Prostate gland (tissue), 2 donors: ENCODE data around the gene PFKP. TPM values are rescaled to one million over a fixed set of nuclear protein-coding genes. Genes with fewer than 3 reads are reported as not detected.

Source experiments
- DNase-seq: peaks from one replicate; pipeline ENCODE4 v3.0.0-alpha.2; 2019; ENCODE audit warnings: low spot score
- H3K27ac ChIP-seq, 2 donors: fragments of 200-600 bp; sonication (generic); 2 replicates each; pipeline ENCODE4 v1.5.1; 2017 to 2019
- H3K27me3 ChIP-seq: fragments of 200-600 bp; sonication (generic); replicated peaks from 2 replicates; pipeline ENCODE4 v1.5.1; 2019; ENCODE audit not compliant: insufficient read depth
- H3K36me3 ChIP-seq, 2 donors: fragments of 200-600 bp; sonication (generic); 1 replicate in 1 of 2; 2 replicates in 1 of 2; pipeline versions ENCODE4 v1.5.1 to v1.8.1; 2017 to 2019
- H3K4me1 ChIP-seq: fragments of 200-600 bp; sonication (generic); replicated peaks from 2 replicates; pipeline ENCODE4 v1.5.1; 2019
- H3K4me3 ChIP-seq, 2 donors: fragments of 200-600 bp; sonication (generic); 2 replicates each; pipeline ENCODE4 v1.5.1; 2017 to 2019
- H3K9me3 ChIP-seq: fragments of 200-600 bp; sonication (generic); 2 replicates; pipeline ENCODE4 v1.5.1; 2017
- POLR2A ChIP-seq: fragments of 450-650 bp; IDR thresholded peaks from one replicate; pipeline ENCODE4 v1.6.1; 2016; ENCODE audit warnings: antibody characterized with exemption, mild to moderate bottlenecking
- POLR2AphosphoS5 ChIP-seq: sonication (generic); formaldehyde crosslinking; IDR thresholded peaks from one replicate; pipeline ENCODE4 v1.6.1; 2017; ENCODE audit warnings: antibody characterized with exemption
- WGBS: methylation state at CpG from one replicate; pipeline ENCODE4 v1.1.5; 2018; 5-methylcytosine and 5-hydroxymethylcytosine counted together
- intact Hi-C: fragments of 100-400 bp; cut with DNase I; formaldehyde crosslinking; loops from one replicate; pipeline ENCODE4 v1.14.2; 2022
- total RNA-seq, 2 donors: library from RNA; depleted of rRNA; stranded (reverse); fragments of >200 nt; gene quantifications; one replicate each; pipeline ENCODE4 v1.1.0, GENCODE V29; 2016
- TF ChIP-seq, protein P1 (sequence below), 4 experiments: fragments of 200-600 bp in 2 of 4; fragments of 450-650 bp in 2 of 4; sonication (generic) in 2 of 4; IDR thresholded peaks; 1 replicate in 3 of 4; 2 replicates in 1 of 4; pipeline ENCODE4 v1.5.1; 2016 to 2019; ENCODE audit warnings: antibody characterized with exemption in 4 of 4, mild to moderate bottlenecking in 2 of 4, moderate library complexity in 2 of 4

PFKP gene
- total RNA-seq, 2 donors from 2014 or later, result 35.1 to 86.9 TPM

GRCh38 chr10:3100093-3100792 is 32.9 kb downstream of the PFKP start:
- intact Hi-C loops, result no loop called here
- no peaks in the 10 kb centered on the region for H3K36me3 ChIP-seq
- H3K9me3 ChIP-seq, result no peaks in the 10 kb centered on the region
- TF ChIP-seq, protein P1, sequence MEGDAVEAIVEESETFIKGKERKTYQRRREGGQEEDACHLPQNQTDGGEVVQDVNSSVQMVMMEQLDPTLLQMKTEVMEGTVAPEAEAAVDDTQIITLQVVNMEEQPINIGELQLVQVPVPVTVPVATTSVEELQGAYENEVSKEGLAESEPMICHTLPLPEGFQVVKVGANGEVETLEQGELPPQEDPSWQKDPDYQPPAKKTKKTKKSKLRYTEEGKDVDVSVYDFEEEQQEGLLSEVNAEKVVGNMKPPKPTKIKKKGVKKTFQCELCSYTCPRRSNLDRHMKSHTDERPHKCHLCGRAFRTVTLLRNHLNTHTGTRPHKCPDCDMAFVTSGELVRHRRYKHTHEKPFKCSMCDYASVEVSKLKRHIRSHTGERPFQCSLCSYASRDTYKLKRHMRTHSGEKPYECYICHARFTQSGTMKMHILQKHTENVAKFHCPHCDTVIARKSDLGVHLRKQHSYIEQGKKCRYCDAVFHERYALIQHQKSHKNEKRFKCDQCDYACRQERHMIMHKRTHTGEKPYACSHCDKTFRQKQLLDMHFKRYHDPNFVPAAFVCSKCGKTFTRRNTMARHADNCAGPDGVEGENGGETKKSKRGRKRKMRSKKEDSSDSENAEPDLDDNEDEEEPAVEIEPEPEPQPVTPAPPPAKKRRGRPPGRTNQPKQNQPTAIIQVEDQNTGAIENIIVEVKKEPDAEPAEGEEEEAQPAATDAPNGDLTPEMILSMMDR (IDR thresholded peaks at IDR 0.05), result no peak
- TF ChIP-seq POLR2AphosphoS5, result no peak
- TF ChIP-seq POLR2A, result no peak
- H3K27ac ChIP-seq, result no peak overlapping the region
- no peak for DNase-seq
- 94% methylated on average over 19 of the region's 19 CpGs for WGBS
- H3K4me1 ChIP-seq, result peaks cover 11% of the 10 kb centered on the region
- H3K27me3 ChIP-seq, result no peaks in the 10 kb centered on the region
- no peak overlapping the region for H3K4me3 ChIP-seq

- intact Hi-C loops, result no loop called here
- H3K27ac ChIP-seq, result no peak overlapping the region
- WGBS, result 96% methylated on average over 31 of the region's 31 CpGs
- H3K27me3 ChIP-seq, result no peaks in the 10 kb centered on the region
- no peak for DNase-seq
- no peak overlapping the region for H3K4me3 ChIP-seq
- no peaks in the 10 kb centered on the region for H3K9me3 ChIP-seq
- TF ChIP-seq POLR2AphosphoS5 (no peak), POLR2A (no peak)
- TF ChIP-seq, protein P1 (IDR thresholded peaks at IDR 0.05), result no peak
- H3K4me1 ChIP-seq, result peaks cover 11% of the 10 kb centered on the region
- no peaks in the 10 kb centered on the region for H3K36me3 ChIP-seq
These were observed 33.7 kb downstream of the PFKP start for GRCh38 chr10:3100856-3101640.

GRCh38 chr10:3102720-3103427 is 35.5 kb downstream of the PFKP start:
- Histone ChIP-seq H3K36me3 (no peaks in the 10 kb centered on the region), H3K4me1 (peaks cover 11% of the 10 kb centered on the region), H3K27ac (peak overlapping the region; percentile 63 to 65), H3K4me3 (peak overlapping the region in 1 of 2 donors; percentile 3), H3K27me3 (no peaks in the 10 kb centered on the region), H3K9me3 (no peaks in the 10 kb centered on the region)
- DNase-seq, result peak; percentile 58
- intact Hi-C loops, result no loop called here
- WGBS, result 33% methylated on average over 19 of the region's 19 CpGs
- TF ChIP-seq POLR2AphosphoS5, result peak; percentile 80
- TF ChIP-seq, protein P1 (IDR thresholded peaks at IDR 0.05), result no peak

DNA sequence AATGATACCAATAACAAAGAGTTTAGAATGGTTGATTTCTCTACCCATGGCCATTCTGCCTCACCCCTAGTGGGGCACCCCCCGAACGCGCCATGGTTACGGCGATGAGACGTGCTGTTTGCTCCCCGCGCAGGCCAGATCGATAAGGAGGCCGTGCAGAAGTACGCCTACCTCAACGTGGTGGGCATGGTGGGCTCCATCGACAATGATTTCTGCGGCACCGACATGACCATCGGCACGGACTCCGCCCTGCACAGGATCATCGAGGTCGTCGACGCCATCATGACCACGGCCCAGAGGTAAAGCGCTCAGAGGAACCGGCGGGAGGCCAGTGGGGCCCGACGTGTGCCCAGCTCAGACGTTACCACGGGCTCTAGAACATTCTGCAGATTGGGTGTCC is 36.3 kb downstream of the PFKP start:
- Histone ChIP-seq H3K9me3 (no peaks in the 10 kb centered on the region), H3K27ac (peak overlapping the region; percentile 63 to 65), H3K36me3 (no peaks in the 10 kb centered on the region), H3K4me1 (peaks cover 11% of the 10 kb centered on the region), H3K27me3 (no peaks in the 10 kb centered on the region), H3K4me3 (no peak overlapping the region)
- intact Hi-C loops, result no loop called here
- TF ChIP-seq POLR2AphosphoS5 (no peak), POLR2A (no peak)
- TF ChIP-seq, protein P1 (IDR thresholded peaks at IDR 0.05), result no peak
- WGBS, result 97% methylated on average over 29 of the region's 30 CpGs
- DNase-seq, result no peak
